Epithelial cell of esophagus (primary cell): ENCODE data around the gene PIP5KL1.

ENCODE experiments used
- DNase-seq: peaks from one replicate; pipeline ENCODE4 v3.0.0; 2010; ENCODE audit warnings: low read depth
- H3K4me3 ChIP-seq: 2 replicates; pipeline ENCODE4 v1.5.1; 2011; ENCODE audit warnings: mild to moderate bottlenecking, low read length, control low read depth
- TF ChIP-seq, protein P1 (sequence below): IDR thresholded peaks from 2 replicates; pipeline ENCODE4 v1.5.1; 2011; ENCODE audit warnings: low read depth, mild to moderate bottlenecking, low read length, control low read depth, inconsistent platforms; ENCODE audit not compliant: insufficient read depth; ENCODE audit errors: missing control alignments

The PIP5KL1 gene

DNA sequence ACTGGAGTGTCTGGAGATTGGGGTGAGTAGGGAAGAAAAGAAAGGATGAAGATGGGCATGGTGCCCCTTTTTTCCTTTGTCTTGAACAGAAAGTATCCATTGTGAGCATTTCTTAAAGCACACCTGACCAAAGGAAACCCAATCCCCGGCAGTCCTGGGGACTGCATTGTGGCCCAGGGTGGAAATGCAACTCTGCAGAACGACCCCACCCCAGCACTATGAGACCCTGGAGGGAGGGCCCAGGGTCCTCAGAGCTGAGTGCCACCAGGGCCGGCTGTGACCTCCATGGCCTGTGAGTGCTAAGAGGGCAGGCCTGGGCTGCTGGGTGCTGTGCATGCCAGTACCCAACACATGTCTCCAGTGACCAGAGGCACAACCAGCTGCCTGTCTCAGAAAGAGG lies 31.7 kb upstream of the PIP5KL1 start:
- TF ChIP-seq, protein P1, sequence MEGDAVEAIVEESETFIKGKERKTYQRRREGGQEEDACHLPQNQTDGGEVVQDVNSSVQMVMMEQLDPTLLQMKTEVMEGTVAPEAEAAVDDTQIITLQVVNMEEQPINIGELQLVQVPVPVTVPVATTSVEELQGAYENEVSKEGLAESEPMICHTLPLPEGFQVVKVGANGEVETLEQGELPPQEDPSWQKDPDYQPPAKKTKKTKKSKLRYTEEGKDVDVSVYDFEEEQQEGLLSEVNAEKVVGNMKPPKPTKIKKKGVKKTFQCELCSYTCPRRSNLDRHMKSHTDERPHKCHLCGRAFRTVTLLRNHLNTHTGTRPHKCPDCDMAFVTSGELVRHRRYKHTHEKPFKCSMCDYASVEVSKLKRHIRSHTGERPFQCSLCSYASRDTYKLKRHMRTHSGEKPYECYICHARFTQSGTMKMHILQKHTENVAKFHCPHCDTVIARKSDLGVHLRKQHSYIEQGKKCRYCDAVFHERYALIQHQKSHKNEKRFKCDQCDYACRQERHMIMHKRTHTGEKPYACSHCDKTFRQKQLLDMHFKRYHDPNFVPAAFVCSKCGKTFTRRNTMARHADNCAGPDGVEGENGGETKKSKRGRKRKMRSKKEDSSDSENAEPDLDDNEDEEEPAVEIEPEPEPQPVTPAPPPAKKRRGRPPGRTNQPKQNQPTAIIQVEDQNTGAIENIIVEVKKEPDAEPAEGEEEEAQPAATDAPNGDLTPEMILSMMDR: no peak
- no peak for DNase-seq
- no peak overlapping the region for H3K4me3 ChIP-seq

- TF ChIP-seq, protein P1: no peak
- DNase-seq: no peak
- H3K4me3 ChIP-seq: no peak overlapping the region
These were observed 31.1 kb upstream of the PIP5KL1 start for GRCh38 chr9:127961613-127962155.

DNA sequence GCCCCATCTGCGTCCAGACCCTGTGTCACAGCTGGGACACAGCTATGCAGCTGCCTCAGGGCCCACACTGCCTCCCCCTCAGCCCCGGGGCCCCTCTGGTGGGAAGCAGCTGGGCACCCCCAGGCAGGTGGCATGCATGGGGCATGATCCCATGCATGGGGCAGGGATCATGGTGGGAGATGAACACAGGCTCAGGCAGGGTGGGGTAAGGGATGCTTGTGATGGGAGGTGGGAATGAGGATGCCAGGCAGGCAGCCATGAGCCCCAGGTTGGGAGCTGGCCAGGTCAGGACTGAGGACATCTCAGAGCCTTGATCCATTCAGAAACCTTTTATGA lies 30.5 kb upstream of the PIP5KL1 start:
- H3K4me3 ChIP-seq: no peak overlapping the region
- no peak for DNase-seq
- TF ChIP-seq, protein P1: no peak

GRCh38 chr9:127960410-127961154 lies 30.0 kb upstream of the PIP5KL1 start:
- TF ChIP-seq, protein P1: no peak
- DNase-seq: peak; percentile 41
- H3K4me3 ChIP-seq: no peak overlapping the region

- no peak overlapping the region for H3K4me3 ChIP-seq
- no peak for DNase-seq
- TF ChIP-seq, protein P1: no peak
These were observed 29.3 kb upstream of the PIP5KL1 start for GRCh38 chr9:127959841-127960409.

DNA sequence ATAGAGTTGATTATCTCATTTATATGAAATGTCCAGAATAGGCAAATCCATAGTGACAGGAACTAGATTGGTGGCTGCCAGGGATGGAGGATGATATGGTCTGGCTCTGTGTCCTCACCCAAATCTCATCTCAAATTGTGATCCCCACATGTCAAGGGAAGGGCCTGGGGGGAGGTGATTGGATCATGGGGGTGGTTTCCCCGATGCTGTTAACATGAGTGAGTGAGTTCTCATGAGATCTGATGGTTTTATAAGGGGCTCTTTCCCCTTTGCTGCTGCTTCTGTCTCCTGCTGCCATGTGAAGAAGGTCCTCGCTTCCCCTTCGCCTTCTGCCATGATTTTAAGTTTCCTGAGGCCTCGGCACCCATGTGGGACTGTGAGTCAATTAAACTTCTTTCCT lies 28.8 kb upstream of the PIP5KL1 start:
- TF ChIP-seq, protein P1: no peak
- no peak overlapping the region for H3K4me3 ChIP-seq
- no peak for DNase-seq
